GM08714 (cell line): ENCODE measurements around the gene CWC27.

Source experiments
- H3K4me3 ChIP-seq: fragments of 200-500 bp; sonication (Bioruptor generic); 2 replicates; pipeline ENCODE4 v1.5.1; 2014; ENCODE audit warnings: mild to moderate bottlenecking, low read length, inconsistent platforms
- ZNF274 ChIP-seq: IDR thresholded peaks from 2 replicates; pipeline ENCODE4 v1.6.1; 2012; ENCODE audit warnings: mild to moderate bottlenecking, low read depth, low read length

Gene CWC27

DNA sequence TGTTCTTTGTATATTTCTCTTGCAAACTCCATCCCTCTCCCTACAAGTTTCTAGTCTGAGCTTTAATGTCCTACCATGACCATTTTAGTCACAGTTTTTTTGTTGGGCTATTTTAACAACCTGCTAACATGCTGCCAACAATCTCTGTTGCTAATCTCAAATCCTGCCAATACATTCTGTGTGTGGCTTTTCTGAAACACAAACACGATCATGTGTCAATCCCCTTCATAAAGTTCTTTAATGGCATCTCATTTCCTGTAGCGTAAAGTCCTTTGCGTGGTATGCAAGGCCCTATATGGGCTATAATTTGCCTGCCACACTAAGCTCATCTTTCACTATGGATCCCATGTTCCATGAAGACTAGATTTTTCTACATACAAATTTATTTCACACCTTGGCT lies 180.6 kb downstream of the CWC27 start:
- no peak overlapping the region for H3K4me3 ChIP-seq
- TF ChIP-seq ZNF274: no peak

DNA sequence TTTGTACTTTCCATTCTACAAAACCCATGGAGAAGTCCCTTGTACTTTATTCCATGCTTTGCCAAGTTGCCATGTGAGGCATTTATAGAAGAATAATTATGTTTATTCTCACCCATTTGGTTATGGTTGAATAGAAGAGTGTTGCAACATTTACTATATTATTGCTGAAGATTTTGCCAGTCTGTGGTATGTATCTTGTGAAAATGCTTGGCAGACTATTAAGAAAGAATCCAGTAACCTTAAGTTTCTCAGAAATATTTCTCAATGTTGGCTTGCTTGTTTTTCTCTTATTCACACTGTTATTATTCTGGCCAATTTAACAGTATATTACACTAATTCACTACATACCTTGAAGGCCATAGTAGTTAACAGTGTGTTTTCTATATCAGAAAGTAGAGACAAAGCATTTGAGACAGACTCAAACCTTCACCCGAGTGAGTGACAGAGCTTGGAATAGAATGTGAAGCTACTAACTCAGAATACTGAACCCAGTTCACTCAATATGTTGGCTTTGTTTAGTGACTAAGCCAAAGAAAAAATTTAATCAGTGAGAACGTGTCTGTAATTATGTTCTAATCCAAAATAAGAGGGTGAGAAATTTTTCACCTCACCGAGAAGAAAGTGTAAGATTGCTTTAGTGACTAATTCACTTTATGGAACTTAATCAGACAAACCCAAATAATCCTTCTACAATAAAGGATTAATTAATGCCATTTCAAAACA lies 184.4 kb downstream of the CWC27 start:
- H3K4me3 ChIP-seq: no peak overlapping the region
- TF ChIP-seq ZNF274: no peak

DNA sequence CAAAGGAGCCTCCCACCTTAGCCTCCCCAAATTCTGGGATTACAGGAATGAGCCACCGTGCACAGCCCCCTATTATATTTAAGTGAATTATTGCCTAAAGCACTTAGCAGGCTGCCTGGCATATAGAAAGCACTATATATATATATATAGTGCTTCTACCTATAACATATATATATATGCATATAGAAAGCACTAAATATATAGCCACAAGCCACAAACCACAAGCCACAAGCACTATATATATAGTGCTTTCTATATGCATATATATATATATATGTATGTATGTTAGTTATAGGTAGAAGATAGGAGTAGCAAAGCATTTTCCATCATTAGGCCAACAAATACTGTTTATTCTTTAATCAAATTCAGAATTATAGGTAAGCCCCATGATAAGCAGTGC lies 185.8 kb downstream of the CWC27 start:
- H3K4me3 ChIP-seq: no peak overlapping the region
- TF ChIP-seq ZNF274: no peak

DNA sequence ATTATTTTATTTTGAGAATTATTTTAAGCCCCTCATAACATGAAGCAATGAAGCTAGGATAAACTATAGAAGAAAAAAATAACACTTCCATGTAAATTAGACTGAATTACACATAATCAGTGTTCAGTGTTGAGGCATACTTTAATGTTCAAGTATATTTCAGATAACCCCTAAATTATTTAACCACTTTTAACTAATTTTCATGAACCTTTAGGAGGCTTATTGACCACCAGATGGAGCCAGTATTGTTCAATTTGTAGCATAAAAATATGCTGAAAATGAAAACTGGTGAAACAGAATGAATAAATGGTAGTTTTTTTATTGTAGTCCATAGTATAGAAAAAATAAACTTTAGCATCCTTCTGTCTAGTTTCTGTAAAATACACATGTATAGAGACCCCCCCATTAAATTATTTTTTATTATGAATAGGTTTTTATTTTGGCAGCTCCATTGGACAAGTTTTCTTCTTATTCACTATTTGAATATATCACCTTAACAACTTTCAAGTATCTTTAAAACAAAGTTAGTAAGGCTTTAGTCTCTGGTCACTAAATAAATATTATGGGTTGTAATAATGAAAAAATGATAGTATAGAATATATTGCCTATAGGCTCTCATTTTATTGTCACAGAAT lies 190.1 kb downstream of the CWC27 start:
- no peak for TF ChIP-seq ZNF274
- no peak overlapping the region for H3K4me3 ChIP-seq

DNA sequence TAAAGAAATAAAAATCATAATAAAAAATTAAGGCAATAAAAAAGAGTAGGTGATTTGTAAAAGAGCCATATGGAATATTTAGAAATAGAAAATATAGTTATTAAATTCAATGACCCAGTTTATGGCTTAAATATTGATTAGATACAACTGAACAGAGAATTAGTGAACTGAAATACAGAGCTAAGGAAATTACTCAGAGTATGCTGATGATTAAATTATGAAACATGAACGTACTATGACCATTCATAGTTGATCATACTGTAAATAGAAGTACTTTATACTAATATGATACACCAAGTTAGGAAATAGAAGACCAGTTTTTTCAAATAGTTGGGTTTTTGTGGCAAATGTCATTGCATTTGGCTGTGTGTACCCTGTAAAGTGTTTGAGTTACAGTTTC lies 194.5 kb downstream of the CWC27 start:
- no peak for TF ChIP-seq ZNF274
- H3K4me3 ChIP-seq: no peak overlapping the region

DNA sequence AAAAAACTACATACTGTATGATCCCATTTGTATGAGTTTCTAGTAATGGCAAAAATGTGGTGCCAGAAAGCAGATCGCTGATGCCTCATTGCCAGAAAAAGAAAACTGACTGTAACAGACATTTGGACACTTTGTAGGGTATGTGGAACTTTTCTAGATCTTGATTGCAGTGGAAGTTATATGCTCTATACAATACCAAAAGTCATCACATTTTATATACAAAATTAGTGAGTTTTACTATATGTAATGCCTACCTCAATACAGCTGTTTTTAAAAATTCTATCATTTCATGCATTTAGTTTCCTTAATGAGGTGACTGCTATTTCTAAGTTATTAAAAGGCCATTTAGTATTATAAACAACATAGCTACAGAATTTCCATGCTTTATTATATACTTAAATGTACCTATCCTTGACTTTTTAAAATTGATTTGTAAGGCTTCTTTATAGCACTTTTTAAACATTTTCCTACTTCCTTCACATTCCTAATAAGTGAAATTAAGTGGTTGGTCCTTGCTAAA lies 199.9 kb downstream of the CWC27 start:
- H3K4me3 ChIP-seq: no peak overlapping the region
- TF ChIP-seq ZNF274: no peak

DNA sequence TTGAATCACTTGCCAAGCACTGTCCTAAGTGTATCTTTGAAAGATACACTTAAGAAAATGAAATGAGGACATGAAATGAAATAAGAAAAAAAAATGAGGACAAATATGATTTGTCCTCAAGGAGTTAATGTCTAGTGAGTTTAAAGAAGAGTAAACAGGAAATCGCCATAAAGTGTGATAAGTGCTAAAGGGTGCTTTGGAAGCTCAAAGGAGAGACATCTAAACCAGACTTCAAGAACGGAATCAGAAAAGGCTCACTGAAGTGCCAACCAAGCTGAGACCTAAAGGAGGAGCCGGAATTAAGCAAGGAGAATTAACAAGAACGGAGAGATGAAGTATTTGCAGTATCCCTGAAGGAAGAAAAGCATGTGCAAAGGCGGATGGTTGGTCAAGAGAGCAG lies 200.8 kb downstream of the CWC27 start:
- no peak for TF ChIP-seq ZNF274
- H3K4me3 ChIP-seq: no peak overlapping the region

DNA sequence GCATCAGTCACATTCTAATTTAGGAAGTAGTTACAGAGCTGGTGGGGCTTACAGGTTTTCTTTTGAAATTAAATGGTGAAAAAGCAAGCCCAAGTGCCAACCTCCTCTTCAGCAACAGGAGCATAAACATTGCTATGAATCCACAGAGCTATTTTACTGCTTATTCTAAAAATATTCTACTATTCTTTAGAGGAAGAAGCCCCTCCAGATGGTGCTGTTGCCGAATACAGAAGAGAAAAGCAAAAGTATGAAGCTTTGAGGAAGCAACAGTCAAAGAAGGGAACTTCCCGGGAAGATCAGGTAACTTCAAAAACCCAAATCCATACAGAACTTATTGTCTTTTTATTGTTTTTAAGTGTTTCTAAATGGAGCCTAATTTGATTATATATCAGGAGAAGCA lies 202.8 kb downstream of the CWC27 start:
- no peak for TF ChIP-seq ZNF274
- H3K4me3 ChIP-seq: no peak overlapping the region

DNA sequence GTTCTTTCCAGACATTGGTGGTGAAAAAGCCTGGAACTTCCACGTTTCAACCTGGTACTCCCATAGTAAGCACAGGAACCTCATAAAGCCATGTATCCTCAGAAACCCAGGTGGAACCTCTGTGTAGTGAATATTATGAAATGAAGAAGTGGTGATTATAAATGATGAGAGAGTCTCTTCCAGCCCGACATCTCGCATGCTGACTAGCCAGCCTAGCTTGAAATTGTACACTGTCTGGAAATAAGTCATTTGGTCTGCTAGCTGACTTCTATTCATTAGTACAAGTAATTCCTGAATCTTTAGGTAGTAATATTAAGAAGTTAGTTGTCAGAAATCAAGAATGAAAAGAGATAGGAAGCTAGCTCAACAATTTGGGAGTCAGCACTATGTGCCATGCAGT lies 203.3 kb downstream of the CWC27 start:
- H3K4me3 ChIP-seq: no peak overlapping the region
- no peak for TF ChIP-seq ZNF274

DNA sequence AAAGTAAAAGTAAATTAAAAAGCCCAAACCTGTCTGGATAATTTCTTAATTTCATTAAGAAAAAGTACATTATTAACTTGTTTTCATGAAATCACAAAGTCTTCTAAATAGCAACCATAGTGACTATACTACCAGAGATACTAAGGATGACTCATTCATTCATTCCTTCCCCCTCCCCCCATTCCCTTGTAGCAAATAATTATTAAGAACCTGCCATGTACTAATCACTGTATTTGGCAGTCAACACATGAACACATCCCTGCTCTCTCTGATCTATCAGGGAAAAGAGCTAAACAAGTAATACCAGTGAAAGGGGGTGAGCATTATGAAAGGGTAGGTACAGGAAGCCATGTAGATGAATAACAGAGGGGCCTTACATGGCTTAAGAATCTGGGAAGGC lies 203.9 kb downstream of the CWC27 start:
- no peak overlapping the region for H3K4me3 ChIP-seq
- no peak for TF ChIP-seq ZNF274

DNA sequence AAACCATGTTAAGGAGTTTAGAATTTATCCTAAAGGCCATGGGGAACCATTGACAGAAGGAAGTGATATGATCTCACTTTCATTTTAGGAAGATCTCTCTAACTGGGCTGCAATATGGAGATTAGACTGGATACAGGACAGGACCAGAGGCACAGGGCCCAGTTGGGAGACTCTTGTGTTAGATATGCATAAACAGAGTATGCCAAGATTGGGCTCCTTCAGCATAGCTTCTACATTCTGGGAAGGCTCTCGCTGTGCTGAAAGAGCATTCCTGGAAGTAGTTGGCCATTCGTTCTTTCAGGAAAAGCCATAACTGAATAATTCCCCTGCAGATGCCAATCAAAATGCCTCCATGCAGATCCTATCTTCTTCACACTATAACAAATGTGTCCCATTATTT lies 204.5 kb downstream of the CWC27 start:
- no peak for TF ChIP-seq ZNF274
- no peak overlapping the region for H3K4me3 ChIP-seq

DNA sequence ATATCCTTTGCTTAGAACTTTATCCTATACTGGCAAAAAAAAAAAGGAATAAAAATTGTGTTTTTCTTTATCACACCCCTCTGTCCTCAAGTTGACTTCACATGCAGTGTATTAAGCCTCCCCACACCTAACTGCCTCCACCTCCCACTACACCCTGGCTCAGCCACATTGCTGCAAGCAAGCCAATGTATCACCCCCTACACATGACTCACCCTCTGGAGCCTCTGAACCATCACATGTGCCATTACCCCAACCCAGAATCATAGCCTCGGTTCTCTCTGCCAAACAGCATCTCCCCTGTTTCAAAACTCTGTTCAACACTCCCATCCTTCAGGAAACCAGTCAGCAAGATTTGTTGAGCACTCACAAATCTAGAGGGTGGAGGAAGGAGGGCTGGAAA lies 209.0 kb downstream of the CWC27 start:
- TF ChIP-seq ZNF274: no peak
- no peak overlapping the region for H3K4me3 ChIP-seq

DNA sequence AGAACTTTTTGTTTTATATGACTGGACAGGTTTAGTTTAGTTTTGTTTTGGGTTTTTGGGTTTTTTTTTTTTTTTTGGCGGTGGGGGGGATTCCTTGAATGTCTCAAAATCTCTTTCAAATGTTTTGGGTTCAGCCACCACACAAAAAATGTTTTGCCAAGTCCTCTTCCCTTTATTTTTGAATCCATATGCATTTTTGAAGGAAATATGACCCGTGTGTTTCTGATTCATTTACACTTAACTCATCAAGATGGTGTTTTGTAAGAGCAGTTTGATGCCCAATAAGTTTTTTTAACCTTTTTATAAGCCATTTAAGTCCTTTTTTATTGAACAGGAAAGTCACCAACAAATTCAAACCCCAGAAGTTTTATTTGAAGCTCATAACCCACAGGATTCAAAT lies 209.8 kb downstream of the CWC27 start:
- TF ChIP-seq ZNF274: no peak

DNA sequence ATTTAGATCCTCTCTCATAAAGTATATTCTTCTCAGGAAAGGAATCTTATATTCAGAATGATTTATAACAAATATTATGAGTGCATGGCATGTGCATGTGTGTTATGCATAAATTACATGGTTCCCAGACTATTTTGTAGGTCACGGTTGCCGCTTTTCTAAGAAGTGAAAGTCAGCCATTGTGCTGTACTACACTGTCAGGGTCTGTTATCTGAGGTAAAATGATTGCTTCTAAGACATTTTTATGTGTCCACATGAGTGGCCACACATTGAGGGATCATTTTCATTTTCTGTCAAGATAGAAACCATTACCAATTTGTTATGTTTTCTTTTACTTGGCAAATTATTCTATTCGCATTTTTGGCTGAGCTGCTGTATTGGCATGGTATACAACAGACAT lies 210.8 kb downstream of the CWC27 start:
- H3K4me3 ChIP-seq: no peak overlapping the region
- no peak for TF ChIP-seq ZNF274

More for the DNA sequence above, 209.8 kb downstream of the CWC27 start:
- no peak overlapping the region for H3K4me3 ChIP-seq

DNA sequence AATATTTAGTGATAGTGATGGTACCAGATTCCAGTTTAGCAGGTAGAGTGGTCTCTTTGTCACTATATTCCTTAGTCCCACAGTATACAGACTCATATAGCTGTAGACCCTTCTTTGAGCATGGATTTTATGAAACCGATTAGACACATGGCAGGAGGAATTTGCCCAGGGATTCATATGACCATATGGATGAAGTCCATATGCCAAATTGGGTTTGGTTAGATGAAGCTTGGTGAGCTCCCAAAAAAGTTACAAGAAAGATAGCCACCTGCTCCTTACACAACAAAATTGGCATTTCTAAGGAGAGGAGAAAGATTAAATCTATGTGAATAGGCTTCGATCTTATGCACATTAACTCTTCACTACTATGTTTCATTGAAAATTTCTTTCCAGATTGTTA lies 211.4 kb downstream of the CWC27 start:
- H3K4me3 ChIP-seq: no peak overlapping the region
- TF ChIP-seq ZNF274: no peak
